GM23338 (cell line): ENCODE results near the gene CDH8. TPM values are rescaled to one million over a fixed set of nuclear protein-coding genes. Genes with fewer than 3 reads are reported as not detected.

Source experiments
- ATAC-seq: fragments of 200-7000 bp; cut with Tn5 transposase; 3 replicates; pipeline ENCODE4 v1.9.1; 2020
- DNase-seq: peaks from one replicate; pipeline ENCODE4 v3.0.0-alpha.2; 2015; ENCODE audit warnings: low spot score
- H2AFZ ChIP-seq: fragments of 200-600 bp; sonication (generic); 2 replicates; pipeline ENCODE4 v1.8.0; 2016; ENCODE audit warnings: antibody characterized with exemption, mild to moderate bottlenecking, moderate library complexity
- H3F3A ChIP-seq: fragments of 200-600 bp; sonication (generic); replicated peaks from 2 replicates; pipeline ENCODE4 v1.8.0; 2017; ENCODE audit warnings: antibody characterized with exemption, mixed run types, low read depth
- H3K27ac ChIP-seq: fragments of 200-600 bp; sonication (generic); 2 replicates; pipeline ENCODE4 v1.6.1; 2016; ENCODE audit warnings: low read depth
- H3K27me3 ChIP-seq: fragments of 200-600 bp; sonication (generic); 2 replicates; pipeline ENCODE4 v1.8.0; 2016; ENCODE audit warnings: mild to moderate bottlenecking, mixed run types, moderate library complexity; ENCODE audit not compliant: insufficient read depth
- H3K36me3 ChIP-seq: fragments of 200-600 bp; sonication (generic); 2 replicates; pipeline ENCODE4 v1.8.0; 2016; ENCODE audit warnings: mild to moderate bottlenecking; ENCODE audit not compliant: insufficient read depth
- H3K4me1 ChIP-seq: fragments of 200-600 bp; sonication (generic); 2 replicates; pipeline ENCODE4 v1.8.0; 2016; ENCODE audit warnings: mild to moderate bottlenecking, moderate library complexity; ENCODE audit not compliant: insufficient read depth
- H3K4me2 ChIP-seq: fragments of 200-600 bp; sonication (generic); 2 replicates; pipeline ENCODE4 v1.7.1; 2017; ENCODE audit warnings: mixed run types
- H3K4me3 ChIP-seq: fragments of 200-600 bp; sonication (generic); 2 replicates; pipeline ENCODE4 v1.6.1; 2016; ENCODE audit warnings: mixed run types
- H3K79me2 ChIP-seq: fragments of 200-600 bp; sonication (generic); replicated peaks from 2 replicates; pipeline ENCODE4 v1.8.0; 2017; ENCODE audit warnings: mild to moderate bottlenecking; ENCODE audit not compliant: insufficient read depth
- H3K9me2 ChIP-seq: fragments of 200-600 bp; sonication (generic); 2 replicates; pipeline ENCODE4 v1.8.0; 2017; ENCODE audit not compliant: insufficient read depth
- H4K20me1 ChIP-seq: fragments of 200-600 bp; sonication (generic); replicated peaks from 2 replicates; pipeline ENCODE4 v1.8.0; 2017; ENCODE audit warnings: mild to moderate bottlenecking; ENCODE audit not compliant: insufficient read depth
- H3K27ac Mint-ChIP-seq: 2 replicates; pipeline ENCODE4 v1.8.0; 2020; ENCODE audit warnings: inconsistent platforms, mild to moderate bottlenecking, moderate library complexity, mixed read lengths
- H3K27me3 Mint-ChIP-seq: 3 replicates; pipeline ENCODE4 v1.8.0; 2022; ENCODE audit warnings: low read depth, mild to moderate bottlenecking, moderate library complexity, mixed read lengths, inconsistent platforms; ENCODE audit not compliant: insufficient read depth, poor library complexity
- H3K36me3 Mint-ChIP-seq: 3 replicates; pipeline ENCODE4 v1.8.0; 2021; ENCODE audit warnings: low read depth, mild to moderate bottlenecking, inconsistent platforms, moderate library complexity, mixed read lengths
- H3K4me1 Mint-ChIP-seq: 3 replicates; pipeline ENCODE4 v1.8.0; 2020; ENCODE audit warnings: mild to moderate bottlenecking, inconsistent platforms, mixed read lengths
- H3K4me3 Mint-ChIP-seq: 3 replicates; pipeline ENCODE4 v1.8.0; 2021; ENCODE audit warnings: moderate library complexity, mild to moderate bottlenecking, inconsistent platforms, mixed read lengths
- H3K9me3 Mint-ChIP-seq: 3 replicates; pipeline ENCODE4 v1.8.0; 2020; ENCODE audit warnings: moderate library complexity, mild to moderate bottlenecking, inconsistent platforms, mixed read lengths
- ETS1 ChIP-seq: IDR thresholded peaks from 2 replicates; pipeline ENCODE4 v1.6.1; 2016; ENCODE audit warnings: antibody characterized with exemption
- EZH2 ChIP-seq: fragments of 200-600 bp; sonication (generic); IDR thresholded peaks from one replicate; pipeline ENCODE4 v1.8.0; 2017; ENCODE audit warnings: antibody characterized with exemption, mild to moderate bottlenecking, low read depth; ENCODE audit not compliant: unreplicated experiment
- NANOG ChIP-seq: IDR thresholded peaks from 2 replicates; pipeline ENCODE4 v1.6.1; 2016; ENCODE audit warnings: antibody characterized with exemption, borderline replicate concordance
- POLR2AphosphoS5 ChIP-seq: IDR thresholded peaks from 2 replicates; pipeline ENCODE4 v1.6.1; 2016; ENCODE audit warnings: antibody characterized with exemption, low read depth
- REST ChIP-seq: IDR thresholded peaks from one replicate; pipeline ENCODE4 v1.6.1; 2018; ENCODE audit warnings: antibody characterized with exemption; ENCODE audit not compliant: unreplicated experiment
- STAT1 ChIP-seq: IDR thresholded peaks from one replicate; pipeline ENCODE4 v1.6.1; 2016; ENCODE audit warnings: antibody characterized with exemption; ENCODE audit not compliant: unreplicated experiment
- ZNF331 ChIP-seq: fragments of 250-450 bp; sonication (Bioruptor Pico); IDR thresholded peaks from 2 replicates; pipeline ENCODE4 v1.5.0; 2020; ENCODE audit warnings: low read depth, mild to moderate bottlenecking, moderate library complexity
- ZNF462 ChIP-seq: fragments of 250-450 bp; sonication (Bioruptor Pico); IDR thresholded peaks from 2 replicates; pipeline ENCODE4 v1.5.0; 2020; ENCODE audit warnings: mild to moderate bottlenecking, moderate library complexity
- polyA plus RNA-seq: library from polyadenylated mRNA; unstranded; fragments of >200 nt; fragmentation: Nextera tagmentation; extraction: Ambion mirVana; gene quantifications from 2 replicates; pipeline ENCODE4 v1.2.1, GENCODE V29; 2016
- total RNA-seq: library from RNA; depleted of rRNA; stranded (reverse); fragments of >200 nt; shearing (Covaris generic); gene quantifications from 2 replicates; pipeline ENCODE4 v1.2.3, GENCODE V29; 2014

The CDH8 gene
- total and polyA plus RNA-seq, 2 experiments from 2014 or later: 10.2 to 11.7 TPM

- no peak for TF ChIP-seq ZNF462 (CRISPR knock-in tag)
- TF ChIP-seq POLR2AphosphoS5: no peak
Measured at GRCh38 chr16:61829631-61830030, 206.6 kb downstream of the CDH8 start (continued).

GRCh38 chr16:61823326-61823725, 212.9 kb downstream of the CDH8 start:
- no peaks in the 10 kb centered on the region for H4K20me1 ChIP-seq
- no peak overlapping the region for H3K27ac Mint-ChIP-seq
- H3K4me1 Mint-ChIP-seq: peaks cover 5% of the 10 kb centered on the region; the same call in 2 of the 3 replicates
- H3K4me3 ChIP-seq: no peak overlapping the region
- no peaks in the 10 kb centered on the region for H3K9me3 Mint-ChIP-seq
- TF ChIP-seq NANOG: no peak
- no peak for TF ChIP-seq EZH2
- no peaks in the 10 kb centered on the region for H3K27me3 Mint-ChIP-seq
- DNase-seq: no peak
- no peak overlapping the region for H3K27ac ChIP-seq
- H3K9me2 ChIP-seq: no peaks in the 10 kb centered on the region; the same call in 1 of the 2 replicates
- H3K27me3 ChIP-seq: no peaks in the 10 kb centered on the region
- no peaks in the 10 kb centered on the region for H3K36me3 Mint-ChIP-seq
- no peak overlapping the region for H3K4me3 Mint-ChIP-seq
- H3K36me3 ChIP-seq: no peaks in the 10 kb centered on the region
- no peak overlapping the region for H2AFZ ChIP-seq
- no peak for ATAC-seq
- no peaks in the 10 kb centered on the region for H3F3A ChIP-seq
- H3K4me1 ChIP-seq: no peaks in the 10 kb centered on the region
- no peaks in the 10 kb centered on the region for H3K79me2 ChIP-seq
- no peak overlapping the region for H3K4me2 ChIP-seq

GRCh38 chr16:61820820-61821219, 215.4 kb downstream of the CDH8 start:
- H3K27me3 ChIP-seq: no peaks in the 10 kb centered on the region
- H3K4me3 ChIP-seq: no peak overlapping the region
- no peaks in the 10 kb centered on the region for H3K4me1 ChIP-seq
- H3K4me2 ChIP-seq: no peak overlapping the region
- H3K4me3 Mint-ChIP-seq: no peak overlapping the region
- no peaks in the 10 kb centered on the region for H3K9me2 ChIP-seq
- H3K36me3 ChIP-seq: no peaks in the 10 kb centered on the region
- no peaks in the 10 kb centered on the region; the same call in 2 of the 3 replicates for H3K4me1 Mint-ChIP-seq
- no peaks in the 10 kb centered on the region for H3K36me3 Mint-ChIP-seq
- no peak overlapping the region for H3K27ac ChIP-seq
- no peaks in the 10 kb centered on the region for H3K79me2 ChIP-seq
- H3K27ac Mint-ChIP-seq: no peak overlapping the region
- H2AFZ ChIP-seq: no peak overlapping the region
- H3F3A ChIP-seq: no peaks in the 10 kb centered on the region
- DNase-seq: no peak
- TF ChIP-seq STAT1: no peak
- TF ChIP-seq REST: no peak
- TF ChIP-seq ETS1: no peak
- no peak for TF ChIP-seq ZNF331 (CRISPR knock-in tag)
- peaks cover 2% of the 10 kb centered on the region for H3K27me3 Mint-ChIP-seq
- no peak for ATAC-seq
- no peaks in the 10 kb centered on the region for H3K9me3 Mint-ChIP-seq
- H4K20me1 ChIP-seq: no peaks in the 10 kb centered on the region
